GM10248 (cell line): ENCODE results near the gene GAST.

Experiments
- CTCF ChIA-PET: fragments of 300-600 bp; sonication (Branson Sonifier 250); formaldehyde crosslinking; extraction: SDS; loops from one replicate; lab custom pipeline; 2021; ENCODE audit warnings: antibody characterized with exemption; lab: Yijun Ruan, JAX
- POLR2A ChIA-PET: fragments of 350-650 bp; sonication (Branson Sonifier 250); formaldehyde crosslinking; extraction: SDS; loops from one replicate; lab custom pipeline; 2020; ENCODE audit warnings: antibody characterized with exemption; lab: Yijun Ruan, JAX
- DNase-seq: peaks from one replicate; pipeline ENCODE4 v3.0.0; 2012; ENCODE audit errors: extremely low spot score
- CTCF ChIP-seq: IDR thresholded peaks from 2 replicates; pipeline ENCODE4 v1.5.1; 2012; ENCODE audit warnings: mild to moderate bottlenecking, low read depth; ENCODE audit errors: extremely low read depth, missing control alignments, control extremely low read depth

Gene GAST

GRCh38 chr17:41731836-41732235, 19.7 kb downstream of the GAST start:
- TF ChIP-seq CTCF, result no peak
- DNase-seq, result no peak
- ChIA-PET CTCF (interaction anchor here (0.8 to 1.7 kb wide), 3 partner anchors 18 to 80 kb away, joined by 3 to 10 read pairs (median 4); partner anchors contain the start of gene P3H4), POLR2A (no interaction called here)

DNA sequence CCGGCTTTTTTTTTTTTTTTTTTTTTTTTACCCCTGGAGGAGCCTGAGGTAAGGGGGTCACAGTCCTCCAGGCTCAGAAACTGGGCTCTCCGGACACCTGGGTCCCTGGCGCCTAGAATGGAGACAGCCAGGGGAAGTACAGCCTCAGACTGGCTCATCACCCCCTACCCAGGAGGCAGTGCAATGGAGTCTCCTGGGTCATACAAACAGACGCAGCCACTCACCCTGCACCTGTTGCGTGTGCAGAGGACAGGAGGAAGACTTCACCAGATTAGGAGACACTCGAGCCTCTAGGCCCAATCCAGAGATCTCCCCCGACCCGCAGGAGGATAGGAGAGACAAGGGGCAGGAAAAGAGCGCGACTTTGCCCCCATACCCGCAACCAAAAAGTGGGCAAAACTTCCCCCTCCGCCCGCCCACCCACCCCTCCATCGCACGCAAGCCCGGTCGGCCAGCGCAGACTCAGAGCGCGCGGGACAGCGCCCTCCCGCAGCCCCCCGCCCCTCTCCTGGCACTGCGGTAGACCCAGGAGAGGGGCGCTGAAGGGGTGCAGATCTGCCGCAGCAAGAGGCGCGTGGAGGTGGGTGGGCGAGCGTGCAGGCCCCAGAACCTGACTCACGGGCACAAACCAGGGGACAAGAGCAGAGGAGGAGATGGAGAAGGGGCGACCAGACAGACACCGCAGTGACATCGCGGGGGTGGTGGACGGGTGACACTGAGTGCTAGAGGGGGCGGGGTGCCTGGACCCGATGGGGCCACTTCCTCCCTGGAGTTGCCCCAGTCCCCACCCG, 21.4 kb downstream of the GAST start:
- no peak for DNase-seq
- CTCF ChIA-PET, result interaction anchor here (1.6 to 4.7 kb wide), 2 partner anchors 67 to 68 kb away, joined by 10 to 53 read pairs; no protein-coding TSS in a partner anchor
- POLR2A ChIA-PET, result no interaction called here
- TF ChIP-seq CTCF, result no peak

GRCh38 chr17:41734139-41734948, 22.2 kb downstream of the GAST start, which contains the start of gene HAP1:
Gene HAP1, minus strand, starts transcription at chr17:41734643. Its CDS starts 9 bp downstream, at chr17:41734634.
- CTCF ChIA-PET, result interaction anchor here (4.7 kb wide), 1 partner anchor 66 kb away, joined by 53 read pairs; no protein-coding TSS in a partner anchor
- no peak for TF ChIP-seq CTCF
- POLR2A ChIA-PET, result no interaction called here
- no peak for DNase-seq

GRCh38 chr17:41734949-41735313, 22.8 kb downstream of the GAST start:
- ChIA-PET POLR2A (no interaction called here), CTCF (interaction anchor here (4.7 kb wide), 1 partner anchor 65 kb away, joined by 53 read pairs; no protein-coding TSS in a partner anchor)
- DNase-seq, result no peak
- no peak for TF ChIP-seq CTCF

GRCh38 chr17:41735744-41736143, 23.6 kb downstream of the GAST start:
- CTCF ChIA-PET, result interaction anchor here (0.8 to 4.7 kb wide), 3 partner anchors 60 to 224 kb away, joined by 3 to 53 read pairs (median 5); no protein-coding TSS in a partner anchor
- no peak for DNase-seq

More at GRCh38 chr17:41735744-41736143, 23.6 kb downstream of the GAST start:
- TF ChIP-seq CTCF, result no peak
- POLR2A ChIA-PET, result no interaction called here
